Liver (tissue), 9 donors: ENCODE results near the gene MAPRE2. TPM values are rescaled to one million over a fixed set of nuclear protein-coding genes. Genes with fewer than 3 reads are reported as not detected.
A peak's percentile ranks its signal among the peaks of the same experiment; 100 is the strongest.

Source experiments
- DNase-seq: peaks from one replicate; pipeline ENCODE4 v3.0.0-alpha.2; 2017; ENCODE audit warnings: low spot score
- H3K27ac ChIP-seq, 2 donors: one replicate each; pipeline ENCODE4 v1.7.0; 2013; ENCODE audit warnings: inconsistent platforms in 2 of 2, low read length in 2 of 2, control low read depth in 1 of 2, low read depth in 1 of 2, mild to moderate bottlenecking in 1 of 2
- H3K27me3 ChIP-seq, 4 donors: one replicate each; pipeline versions ENCODE4 v1.6.1 to v1.7.0; 2013; ENCODE audit warnings: low read length in 3 of 4, inconsistent platforms in 1 of 4, mild to moderate bottlenecking in 1 of 4, moderate library complexity in 1 of 4; ENCODE audit not compliant: control insufficient read depth in 4 of 4, insufficient read depth in 4 of 4
- H3K36me3 ChIP-seq, 4 donors: one replicate each; pipeline versions ENCODE4 v1.6.1 to v1.7.0; 2013; ENCODE audit warnings: low read length in 3 of 4, mild to moderate bottlenecking in 3 of 4, low read depth in 1 of 4, moderate library complexity in 1 of 4; ENCODE audit not compliant: control insufficient read depth in 4 of 4, insufficient read depth in 3 of 4
- H3K4me1 ChIP-seq, 4 donors: one replicate each; pipeline versions ENCODE4 v1.6.1 to v1.7.0; 2013; ENCODE audit warnings: low read length in 3 of 4, mild to moderate bottlenecking in 3 of 4, moderate library complexity in 1 of 4; ENCODE audit not compliant: control insufficient read depth in 4 of 4, insufficient read depth in 4 of 4
- H3K4me3 ChIP-seq, 3 donors: one replicate each; pipeline versions ENCODE4 v1.6.1 to v1.7.0; 2013; ENCODE audit warnings: low read length in 3 of 3, control low read depth in 1 of 3, low read depth in 1 of 3, mild to moderate bottlenecking in 1 of 3
- H3K9ac ChIP-seq, 2 donors: one replicate each; pipeline ENCODE4 v1.7.0; 2013; ENCODE audit warnings: low read length in 2 of 2, mild to moderate bottlenecking in 2 of 2, moderate library complexity in 2 of 2, control low read depth in 1 of 2, low read depth in 1 of 2
- H3K9me3 ChIP-seq, 4 donors: one replicate each; pipeline versions ENCODE4 v1.6.1 to v1.7.0; 2013; ENCODE audit warnings: low read length in 3 of 4; ENCODE audit not compliant: control insufficient read depth in 4 of 4
- EGR1 ChIP-seq, 2 donors: IDR thresholded peaks; 2 replicates each; pipeline ENCODE4 v1.6.1; 2016 to 2018; ENCODE audit warnings: antibody characterized with exemption in 2 of 2, low read depth in 2 of 2
- GABPA ChIP-seq, 2 donors: IDR thresholded peaks in 1 of 2; conservative IDR thresholded peaks in 1 of 2; 2 replicates each; pipeline ENCODE4 v1.6.1; 2016; ENCODE audit warnings: antibody characterized with exemption in 2 of 2, mild to moderate bottlenecking in 1 of 2, moderate library complexity in 1 of 2
- HNF4A ChIP-seq, 2 donors: conservative IDR thresholded peaks; 2 replicates each; pipeline ENCODE4 v1.6.1; 2016; ENCODE audit warnings: antibody characterized with exemption in 2 of 2, mild to moderate bottlenecking in 2 of 2
- HNF4G ChIP-seq: IDR thresholded peaks from 2 replicates; pipeline ENCODE4 v1.6.1; 2016; ENCODE audit warnings: antibody characterized with exemption
- MAX ChIP-seq: IDR thresholded peaks from 2 replicates; pipeline ENCODE4 v1.6.1; 2016; ENCODE audit warnings: antibody characterized with exemption
- NR2F2 ChIP-seq: IDR thresholded peaks from 2 replicates; pipeline ENCODE4 v1.6.1; 2016; ENCODE audit warnings: antibody characterized with exemption
- RXRA ChIP-seq, 2 donors: IDR thresholded peaks; 2 replicates each; pipeline ENCODE4 v1.6.1; 2017 to 2018; ENCODE audit warnings: antibody characterized with exemption in 2 of 2, mild to moderate bottlenecking in 1 of 2
- SP1 ChIP-seq: IDR thresholded peaks from 2 replicates; pipeline ENCODE4 v1.6.1; 2018; ENCODE audit warnings: antibody characterized with exemption, mild to moderate bottlenecking
- YY1 ChIP-seq: IDR thresholded peaks from 2 replicates; pipeline ENCODE4 v1.6.1; 2016; ENCODE audit warnings: antibody characterized with exemption, mild to moderate bottlenecking
- WGBS: extraction: QIAGEN DNeasy Blood & Tissue Kit; methylation state at CpG from one replicate; pipeline ENCODE4 v1.1.7; 2013; 5-methylcytosine and 5-hydroxymethylcytosine counted together
- polyA plus RNA-seq, 2 donors: library from polyadenylated mRNA; stranded (reverse) in 1 of 2; unstranded in 1 of 2; fragments of 200-250 nt in 1 of 2; fragments of >200 nt in 1 of 2; fragmentation: Nextera tagmentation in 1 of 2; extraction: Ambion mirVana in 1 of 2; gene quantifications; one replicate each; pipeline versions ENCODE4 v1.2.1 to v1.2.3, GENCODE V29; 2013 to 2015
- total RNA-seq, 2 donors: library from RNA; depleted of rRNA; stranded (reverse); fragments of >200 nt; gene quantifications; one replicate each; pipeline ENCODE4 v1.2.3, GENCODE V29; 2014
- TF ChIP-seq, protein P1 (sequence below): IDR thresholded peaks from 2 replicates; pipeline ENCODE4 v1.6.1; 2016; ENCODE audit warnings: antibody characterized with exemption
- TF ChIP-seq, protein P2 (sequence below): IDR thresholded peaks from 2 replicates; pipeline ENCODE4 v1.6.1; 2016; ENCODE audit warnings: antibody characterized with exemption
- donor health status: healthy.
- donor health status: healthy.
- donor health status: healthy.
- donor health status: healthy.
- donor health status: healthy.

The MAPRE2 gene
- total and polyA plus RNA-seq, 4 donors, result 7.9 to 12.8 (median 11.0) TPM

- no peaks in the 10 kb centered on the region for H3K9me3 ChIP-seq
- no peak overlapping the region for H3K9ac ChIP-seq
Measured at GRCh38 chr18:35038881-35039491, 2.2 kb upstream of the MAPRE2 start.

GRCh38 chr18:35040638-35040987 is 600 bp upstream of the MAPRE2 start:
- Histone ChIP-seq H3K9ac (peak overlapping the region in 1 of 2 donors; percentile 75), H3K36me3 (no peaks in the 10 kb centered on the region), H3K4me3 (peak overlapping the region in 1 of 3 donors; percentile 52), H3K27ac (peak overlapping the region; percentile 86 to 92), H3K4me1 (peaks cover 13 to 24% (median 20%) of the 10 kb centered on the region in 4 donors), H3K27me3 (no peaks in the 10 kb centered on the region), H3K9me3 (no peaks in the 10 kb centered on the region)
- DNase-seq, result no peak
- TF ChIP-seq HNF4G, result no peak
- TF ChIP-seq HNF4A (conservative IDR thresholded peaks at IDR 0.05), result no peak
- TF ChIP-seq SP1, result no peak
- TF ChIP-seq, protein P1, sequence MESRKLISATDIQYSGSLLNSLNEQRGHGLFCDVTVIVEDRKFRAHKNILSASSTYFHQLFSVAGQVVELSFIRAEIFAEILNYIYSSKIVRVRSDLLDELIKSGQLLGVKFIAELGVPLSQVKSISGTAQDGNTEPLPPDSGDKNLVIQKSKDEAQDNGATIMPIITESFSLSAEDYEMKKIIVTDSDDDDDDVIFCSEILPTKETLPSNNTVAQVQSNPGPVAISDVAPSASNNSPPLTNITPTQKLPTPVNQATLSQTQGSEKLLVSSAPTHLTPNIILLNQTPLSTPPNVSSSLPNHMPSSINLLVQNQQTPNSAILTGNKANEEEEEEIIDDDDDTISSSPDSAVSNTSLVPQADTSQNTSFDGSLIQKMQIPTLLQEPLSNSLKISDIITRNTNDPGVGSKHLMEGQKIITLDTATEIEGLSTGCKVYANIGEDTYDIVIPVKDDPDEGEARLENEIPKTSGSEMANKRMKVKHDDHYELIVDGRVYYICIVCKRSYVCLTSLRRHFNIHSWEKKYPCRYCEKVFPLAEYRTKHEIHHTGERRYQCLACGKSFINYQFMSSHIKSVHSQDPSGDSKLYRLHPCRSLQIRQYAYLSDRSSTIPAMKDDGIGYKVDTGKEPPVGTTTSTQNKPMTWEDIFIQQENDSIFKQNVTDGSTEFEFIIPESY, result no peak
- TF ChIP-seq RXRA (IDR thresholded peaks at IDR 0.05), result no peak

More at GRCh38 chr18:35038881-35039491, 2.2 kb upstream of the MAPRE2 start:
- Histone ChIP-seq H3K4me1 (peaks cover 5 to 20% (median 18%) of the 10 kb centered on the region in 4 donors), H3K4me3 (no peak overlapping the region), H3K27me3 (no peaks in the 10 kb centered on the region), H3K36me3 (no peaks in the 10 kb centered on the region), H3K27ac (no peak overlapping the region)
- WGBS, result 89% methylated on average over 2 of the region's 2 CpGs
- TF ChIP-seq RXRA (IDR thresholded peaks at IDR 0.05), result no peak
- TF ChIP-seq EGR1 (IDR thresholded peaks at IDR 0.05; ENCODE audit: low read depth in 2 of 2), result no peak
- no peak for TF ChIP-seq HNF4G
- TF ChIP-seq GABPA (IDR thresholded peaks at IDR 0.05 in 1 of 2, conservative IDR thresholded peaks at IDR 0.05 in 1 of 2), result no peak
- no peak for TF ChIP-seq NR2F2
- TF ChIP-seq MAX, result no peak
- TF ChIP-seq, protein P2, sequence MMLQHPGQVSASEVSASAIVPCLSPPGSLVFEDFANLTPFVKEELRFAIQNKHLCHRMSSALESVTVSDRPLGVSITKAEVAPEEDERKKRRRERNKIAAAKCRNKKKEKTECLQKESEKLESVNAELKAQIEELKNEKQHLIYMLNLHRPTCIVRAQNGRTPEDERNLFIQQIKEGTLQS, result no peak
- no peak for TF ChIP-seq YY1
- DNase-seq, result no peak

DNA sequence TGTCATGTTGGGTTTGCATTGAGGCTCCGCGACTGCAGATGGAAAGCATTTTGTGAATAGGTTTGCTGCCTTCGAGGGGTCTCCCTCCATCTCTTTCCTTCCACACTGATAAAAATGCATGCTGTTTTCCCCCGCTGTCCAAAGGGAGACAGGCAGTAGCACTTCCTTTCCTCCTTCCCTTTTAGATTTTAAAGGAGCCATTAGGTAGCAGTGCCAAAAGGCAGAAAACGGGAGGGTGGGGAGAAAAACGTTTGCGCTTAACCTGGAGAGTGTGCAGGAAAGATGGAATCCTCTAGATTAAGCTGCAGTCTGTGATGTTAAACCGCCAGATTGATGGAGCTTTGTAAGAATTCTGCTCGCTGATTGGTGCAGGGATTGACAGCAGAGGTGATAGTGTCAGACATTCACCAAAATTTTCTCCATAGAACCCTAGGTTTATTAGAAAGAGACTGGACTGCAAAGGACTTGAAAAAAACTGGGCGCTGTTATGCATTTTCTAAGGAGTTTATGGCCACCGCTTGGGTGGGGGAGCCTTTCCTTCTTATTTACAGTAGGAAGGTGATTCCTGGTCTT is 688 bp downstream of the MAPRE2 start:
- Histone ChIP-seq H3K36me3 (no peaks in the 10 kb centered on the region), H3K27ac (peak overlapping the region; percentile 86 to 92), H3K27me3 (no peaks in the 10 kb centered on the region), H3K4me1 (peaks cover 13 to 36% (median 21%) of the 10 kb centered on the region in 4 donors), H3K9ac (peak overlapping the region; percentile 57 to 73), H3K4me3 (peak overlapping the region; percentile 52 to 95 (median 83)), H3K9me3 (no peaks in the 10 kb centered on the region)
- TF ChIP-seq HNF4G (no peak), YY1 (peak; percentile 43)
- DNase-seq, result no peak
- WGBS, result 4% methylated on average over 11 of the region's 11 CpGs
